Fibroblast of the conjunctiva (primary cell): ENCODE results near the gene CADM1.

Experiments
- DNase-seq: peaks from one replicate; pipeline ENCODE4 v3.0.0-alpha.2; 2010; ENCODE audit warnings: low read depth

The CADM1 gene

GRCh38 chr11:115504276-115505158, at the start of gene CADM1:
CADM1 (minus strand) TSS chr11:115504415.
- peak; percentile 47 for DNase-seq

GRCh38 chr11:115552773-115553438, 48.7 kb upstream of the CADM1 start:
- DNase-seq, result no peak

- no peak for DNase-seq
Observed at GRCh38 chr11:115552151-115552772, 48.0 kb upstream of the CADM1 start.

- DNase-seq, result no peak
Observed at GRCh38 chr11:115550291-115551059, 46.3 kb upstream of the CADM1 start.

GRCh38 chr11:115548878-115549528, 44.8 kb upstream of the CADM1 start:
- DNase-seq, result no peak

- DNase-seq, result no peak
Observed at GRCh38 chr11:115545581-115546210, 41.5 kb upstream of the CADM1 start.

GRCh38 chr11:115544422-115544948, 40.3 kb upstream of the CADM1 start:
- no peak for DNase-seq

GRCh38 chr11:115541518-115541917, 37.3 kb upstream of the CADM1 start:
- DNase-seq, result no peak

- DNase-seq, result no peak
Observed at GRCh38 chr11:115539844-115540243, 35.6 kb upstream of the CADM1 start.

- no peak for DNase-seq
Observed at GRCh38 chr11:115535781-115536180, 31.6 kb upstream of the CADM1 start.

- DNase-seq, result no peak
Observed at GRCh38 chr11:115530752-115531151, 26.5 kb upstream of the CADM1 start.

GRCh38 chr11:115528225-115528624, 24.0 kb upstream of the CADM1 start:
- DNase-seq, result no peak

- DNase-seq, result no peak
Observed at GRCh38 chr11:115527534-115528125, 23.4 kb upstream of the CADM1 start.

- no peak for DNase-seq
Observed at GRCh38 chr11:115525531-115526006, 21.4 kb upstream of the CADM1 start.

- DNase-seq, result no peak
Observed at GRCh38 chr11:115524572-115524971, 20.4 kb upstream of the CADM1 start.

- DNase-seq, result no peak
Observed at GRCh38 chr11:115523727-115524399, 19.6 kb upstream of the CADM1 start.

- no peak for DNase-seq
Observed at GRCh38 chr11:115522302-115522701, 18.1 kb upstream of the CADM1 start.

- no peak for DNase-seq
Observed at GRCh38 chr11:115521825-115522224, 17.6 kb upstream of the CADM1 start.

GRCh38 chr11:115518983-115519628, 14.9 kb upstream of the CADM1 start:
- no peak for DNase-seq
